Vagina (tissue), 2 donors: ENCODE results near the gene IL13. TPM values are rescaled to one million over a fixed set of nuclear protein-coding genes. Genes with fewer than 3 reads are reported as not detected.
"Not testable (repeated sequence)": the region's sequence is repeated elsewhere in the genome, so short reads cannot be mapped to it uniquely, and the experiment has no call there.

Experiments used
- DNase-seq, 2 donors: peaks; one replicate each; pipeline ENCODE4 v3.0.0-alpha.2; 2017; ENCODE audit errors: extremely low spot score in 2 of 2
- H3K27ac ChIP-seq: fragments of 200-600 bp; sonication (generic); one replicate; pipeline ENCODE4 v1.5.1; 2019
- H3K27me3 ChIP-seq: fragments of 200-600 bp; sonication (generic); one replicate; pipeline ENCODE4 v1.5.1; 2019
- H3K36me3 ChIP-seq, 2 donors: fragments of 200-600 bp; sonication (generic); one replicate each; pipeline ENCODE4 v1.5.1; 2017 to 2019
- H3K4me1 ChIP-seq: fragments of 200-600 bp; sonication (generic); one replicate; pipeline ENCODE4 v1.5.1; 2019
- H3K4me3 ChIP-seq, 2 donors: fragments of 200-600 bp; sonication (generic); 1 replicate in 1 of 2; 2 replicates in 1 of 2; pipeline ENCODE4 v1.5.1; 2016 to 2019
- H3K9me3 ChIP-seq: fragments of 200-600 bp; sonication (generic); one replicate; pipeline ENCODE4 v1.5.1; 2019
- POLR2A ChIP-seq, 2 donors: fragments of 450-650 bp; IDR thresholded peaks; one replicate each; pipeline ENCODE4 v1.6.1; 2017; ENCODE audit warnings: antibody characterized with exemption in 2 of 2, mild to moderate bottlenecking in 2 of 2, moderate library complexity in 2 of 2
- POLR2AphosphoS5 ChIP-seq, 2 donors: sonication (generic); formaldehyde crosslinking; IDR thresholded peaks; one replicate each; pipeline ENCODE4 v1.9.0; 2017; ENCODE audit warnings: antibody characterized with exemption in 2 of 2, mild to moderate bottlenecking in 2 of 2, low read depth in 1 of 2; ENCODE audit not compliant: insufficient read depth in 1 of 2
- intact Hi-C: fragments of 100-400 bp; cut with DNase I; formaldehyde crosslinking; loops from one replicate; pipeline ENCODE4 v1.15.1; 2023
- total RNA-seq: library from RNA; depleted of rRNA; stranded (reverse); fragments of >200 nt; gene quantifications from one replicate; pipeline ENCODE4 v1.2.3, GENCODE V29; 2016
- TF ChIP-seq, protein P1 (sequence below), 3 experiments: fragments of 450-650 bp in 2 of 3; fragments of 200-600 bp in 1 of 3; sonication (generic) in 1 of 3; IDR thresholded peaks; one replicate each; pipeline ENCODE4 v1.5.1; 2017 to 2019; ENCODE audit warnings: antibody characterized with exemption in 3 of 3, mild to moderate bottlenecking in 2 of 3, moderate library complexity in 2 of 3

The IL13 gene
- total RNA-seq, 1 donor from 2014 or later: not detected

DNA sequence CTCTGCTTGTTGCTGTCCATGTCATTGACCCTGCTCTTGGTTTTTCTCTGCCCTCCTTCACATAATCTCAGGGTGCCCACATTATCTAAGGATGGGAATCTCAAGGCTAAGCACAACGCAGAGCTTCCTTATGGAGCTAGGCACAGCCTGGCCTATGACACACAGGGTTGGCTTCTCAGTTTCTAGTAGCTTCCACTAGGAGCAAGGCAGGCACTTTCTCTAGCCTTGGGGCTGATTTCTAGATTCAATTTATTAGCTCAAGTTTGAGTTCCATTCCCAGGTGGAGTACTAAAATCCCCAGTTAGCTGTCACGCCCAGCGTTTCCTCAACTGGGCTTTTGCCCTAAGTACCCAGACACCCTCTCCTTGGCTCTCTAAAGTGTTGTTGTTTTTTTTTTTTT lies 28.2 kb downstream of the IL13 start:
- TF ChIP-seq POLR2AphosphoS5 (IDR thresholded peaks at IDR 0.05; ENCODE audit: insufficient read depth in 1 of 2, low read depth in 1 of 2): no peak
- TF ChIP-seq, protein P1, sequence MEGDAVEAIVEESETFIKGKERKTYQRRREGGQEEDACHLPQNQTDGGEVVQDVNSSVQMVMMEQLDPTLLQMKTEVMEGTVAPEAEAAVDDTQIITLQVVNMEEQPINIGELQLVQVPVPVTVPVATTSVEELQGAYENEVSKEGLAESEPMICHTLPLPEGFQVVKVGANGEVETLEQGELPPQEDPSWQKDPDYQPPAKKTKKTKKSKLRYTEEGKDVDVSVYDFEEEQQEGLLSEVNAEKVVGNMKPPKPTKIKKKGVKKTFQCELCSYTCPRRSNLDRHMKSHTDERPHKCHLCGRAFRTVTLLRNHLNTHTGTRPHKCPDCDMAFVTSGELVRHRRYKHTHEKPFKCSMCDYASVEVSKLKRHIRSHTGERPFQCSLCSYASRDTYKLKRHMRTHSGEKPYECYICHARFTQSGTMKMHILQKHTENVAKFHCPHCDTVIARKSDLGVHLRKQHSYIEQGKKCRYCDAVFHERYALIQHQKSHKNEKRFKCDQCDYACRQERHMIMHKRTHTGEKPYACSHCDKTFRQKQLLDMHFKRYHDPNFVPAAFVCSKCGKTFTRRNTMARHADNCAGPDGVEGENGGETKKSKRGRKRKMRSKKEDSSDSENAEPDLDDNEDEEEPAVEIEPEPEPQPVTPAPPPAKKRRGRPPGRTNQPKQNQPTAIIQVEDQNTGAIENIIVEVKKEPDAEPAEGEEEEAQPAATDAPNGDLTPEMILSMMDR (IDR thresholded peaks at IDR 0.05): no peak
- no peaks in the 10 kb centered on the region for H3K4me1 ChIP-seq
- no peaks in the 10 kb centered on the region for H3K9me3 ChIP-seq
- H3K27ac ChIP-seq: no peak overlapping the region
- no peak overlapping the region for H3K4me3 ChIP-seq
- no peak for DNase-seq
- intact Hi-C loops: no loop called here
- no peaks in the 10 kb centered on the region for H3K27me3 ChIP-seq
- no peaks in the 10 kb centered on the region for H3K36me3 ChIP-seq

DNA sequence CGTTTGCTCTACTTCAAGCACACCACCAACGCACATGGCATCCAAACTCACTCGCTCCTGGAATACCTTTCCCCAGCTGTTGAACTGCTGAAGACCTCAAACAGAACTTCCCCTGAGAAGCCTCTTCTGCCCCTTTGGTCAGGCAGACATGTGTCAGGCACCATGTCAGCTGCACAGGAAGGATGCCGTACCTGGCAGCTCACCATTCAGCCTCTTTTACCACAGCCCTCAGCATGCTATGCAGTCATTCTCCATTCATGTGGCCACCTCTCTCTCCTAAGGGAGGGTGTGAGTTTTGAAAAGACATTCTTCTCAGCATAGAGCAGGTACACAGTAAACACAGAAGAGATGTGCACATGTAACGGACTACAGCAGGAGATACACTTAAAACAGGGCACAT lies 30.0 kb downstream of the IL13 start:
- no peak for DNase-seq
- TF ChIP-seq, protein P1 (IDR thresholded peaks at IDR 0.05): no peak
- TF ChIP-seq POLR2AphosphoS5 (IDR thresholded peaks at IDR 0.05; ENCODE audit: insufficient read depth in 1 of 2, low read depth in 1 of 2) (no peak), POLR2A (IDR thresholded peaks at IDR 0.05) (no peak)
- Histone ChIP-seq H3K4me1 (no peaks in the 10 kb centered on the region), H3K27me3 (no peaks in the 10 kb centered on the region), H3K9me3 (no peaks in the 10 kb centered on the region), H3K36me3 (no peaks in the 10 kb centered on the region), H3K27ac (no peak overlapping the region), H3K4me3 (no peak overlapping the region)
- intact Hi-C loops: no loop called here

- H3K27me3 ChIP-seq: no peaks in the 10 kb centered on the region
- H3K36me3 ChIP-seq: no peaks in the 10 kb centered on the region
- no peaks in the 10 kb centered on the region for H3K9me3 ChIP-seq
- intact Hi-C loops: no loop called here
- no peak overlapping the region for H3K27ac ChIP-seq
- DNase-seq: no peak
- H3K4me1 ChIP-seq: no peaks in the 10 kb centered on the region
- H3K4me3 ChIP-seq: no peak overlapping the region
- no peak for TF ChIP-seq POLR2AphosphoS5 (IDR thresholded peaks at IDR 0.05; ENCODE audit: insufficient read depth in 1 of 2, low read depth in 1 of 2)
- TF ChIP-seq, protein P1 (IDR thresholded peaks at IDR 0.05): no peak
- TF ChIP-seq POLR2A (IDR thresholded peaks at IDR 0.05): no peak
Measured at GRCh38 chr5:132688536-132689339, 30.8 kb downstream of the IL13 start.

DNA sequence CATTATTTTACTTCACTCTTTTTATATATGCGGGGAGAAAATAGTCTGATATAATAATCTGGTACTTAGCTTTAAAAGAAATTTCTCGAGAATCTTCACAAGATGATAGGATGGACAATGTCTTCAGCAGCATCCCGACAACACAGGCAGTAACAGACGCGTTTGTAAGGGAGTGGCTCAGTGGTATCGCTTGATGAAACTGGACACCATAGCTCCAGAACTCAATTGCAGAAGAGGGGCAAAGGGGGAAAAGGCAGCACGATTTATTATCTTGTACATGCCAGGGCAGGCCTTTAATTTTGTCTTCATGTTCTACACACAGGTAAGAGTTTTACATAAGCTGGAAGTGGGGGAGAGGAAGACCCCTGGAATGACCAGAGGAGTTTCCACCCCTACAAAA lies 31.5 kb downstream of the IL13 start:
- Histone ChIP-seq H3K4me3 (no peak overlapping the region), H3K4me1 (no peaks in the 10 kb centered on the region), H3K27me3 (no peaks in the 10 kb centered on the region), H3K27ac (no peak overlapping the region), H3K9me3 (no peaks in the 10 kb centered on the region), H3K36me3 (no peaks in the 10 kb centered on the region)
- TF ChIP-seq, protein P1 (IDR thresholded peaks at IDR 0.05): no peak
- TF ChIP-seq POLR2A (IDR thresholded peaks at IDR 0.05) (no peak), POLR2AphosphoS5 (IDR thresholded peaks at IDR 0.05; ENCODE audit: insufficient read depth in 1 of 2, low read depth in 1 of 2) (no peak)
- DNase-seq: no peak
- intact Hi-C loops: no loop called here

DNA sequence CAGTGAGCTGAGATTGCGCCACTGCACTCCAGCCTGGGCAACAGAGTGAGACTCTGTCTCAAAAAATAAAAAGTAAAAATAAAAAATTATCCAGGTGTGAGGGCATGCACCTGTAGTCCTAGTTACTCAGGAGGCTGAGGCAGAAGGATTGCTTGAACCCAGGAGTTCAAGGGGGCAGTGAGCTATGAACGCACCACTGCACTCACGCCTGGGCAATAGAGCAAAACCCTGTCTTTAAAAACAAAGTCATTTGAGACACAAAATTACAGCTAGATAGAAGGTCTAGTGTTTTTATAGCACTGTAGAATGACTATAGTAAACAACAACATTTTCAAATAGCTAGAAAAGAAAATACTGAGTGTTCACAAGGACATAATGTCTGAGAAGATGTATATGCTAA lies 32.2 kb downstream of the IL13 start:
- H3K4me3 ChIP-seq: no peak overlapping the region
- no peaks in the 10 kb centered on the region for H3K27me3 ChIP-seq
- intact Hi-C loops: no loop called here
- no peaks in the 10 kb centered on the region for H3K9me3 ChIP-seq
- H3K36me3 ChIP-seq: no peaks in the 10 kb centered on the region
- H3K4me1 ChIP-seq: no peaks in the 10 kb centered on the region
- TF ChIP-seq POLR2A (IDR thresholded peaks at IDR 0.05) (no peak), POLR2AphosphoS5 (IDR thresholded peaks at IDR 0.05; ENCODE audit: insufficient read depth in 1 of 2, low read depth in 1 of 2) (no peak)
- TF ChIP-seq, protein P1 (IDR thresholded peaks at IDR 0.05): no peak
- no peak for DNase-seq
- H3K27ac ChIP-seq: no peak overlapping the region

- H3K4me3 ChIP-seq, H3K27ac ChIP-seq, H3K27me3 ChIP-seq, H3K4me1 ChIP-seq, H3K9me3 ChIP-seq, DNase-seq, intact Hi-C loops, H3K36me3 ChIP-seq: not testable (repeated sequence)
Measured at GRCh38 chr5:132691755-132692631, 34.0 kb downstream of the IL13 start.
